PC-3 (cell line): Measurements from ENCODE around the gene VAPA.

Source experiments
- CTCF ChIP-seq: fragments of 300-600 bp; sonication (generic); conservative IDR thresholded peaks from 2 replicates; pipeline ENCODE4 v1.5.1; 2017; ENCODE audit warnings: antibody characterized with exemption, low read depth, mild to moderate bottlenecking, low read length
- EZH2 ChIP-seq: fragments of 300-600 bp; sonication (generic); IDR thresholded peaks from one replicate; pipeline ENCODE4 v1.6.1; 2017; ENCODE audit warnings: antibody characterized with exemption, mild to moderate bottlenecking, low read length; ENCODE audit not compliant: unreplicated experiment
- EZH2phosphoT487 ChIP-seq: fragments of 300-600 bp; sonication (generic); IDR thresholded peaks from 2 replicates; pipeline ENCODE4 v1.6.1; 2018; ENCODE audit warnings: mild to moderate bottlenecking, antibody characterized with exemption, low read length, borderline replicate concordance

- TF ChIP-seq CTCF (no peak), EZH2 (no peak), EZH2phosphoT487 (no peak)
Measured at GRCh38 chr18:9866627-9867026, 47.2 kb upstream of the VAPA start.
